ENCODE results near the gene ZAP70. TPM values are rescaled to one million over a fixed set of nuclear protein-coding genes. Genes with fewer than 3 reads are reported as not detected.
"Not testable (repeated sequence)": the region's sequence is repeated elsewhere in the genome, so short reads cannot be mapped to it uniquely, and the experiment has no call there.

ZAP70 gene
- total RNA-seq, 2 experiments from 2014 or later: 153 to 156 TPM

DNA sequence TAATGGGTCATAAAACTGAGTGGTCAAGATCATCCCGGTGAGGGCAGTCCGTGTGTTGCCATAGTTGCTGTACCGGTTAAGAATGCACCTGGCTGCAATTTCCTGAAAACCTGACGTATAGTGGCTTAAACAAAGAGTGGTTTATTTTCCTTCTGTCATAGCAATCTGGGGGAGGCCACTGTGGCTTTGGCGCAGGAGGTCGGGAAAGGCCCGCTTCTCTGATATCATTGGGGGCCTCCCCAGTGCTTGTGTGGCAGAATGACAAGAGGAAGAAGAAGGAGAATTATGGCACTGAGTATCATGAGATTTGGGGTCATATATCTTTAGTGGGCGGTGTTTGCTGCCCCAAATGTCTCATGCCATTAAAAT is 39.5 kb upstream of the ZAP70 start:
- CTCF ChIA-PET: interaction anchor here (1.4 to 1.6 kb wide), 5 partner anchors 9 to 83 kb away, joined by 3 to 9 read pairs (median 5); no protein-coding TSS in a partner anchor
- peaks cover 36% of the 10 kb centered on the region for H3K4me1 Mint-ChIP-seq
- H3K27me3 Mint-ChIP-seq: no peaks in the 10 kb centered on the region
- POLR2A ChIA-PET: interaction anchor here (1.4 to 2.0 kb wide), 3 partner anchors 9 to 14 kb away, joined by 5 to 15 read pairs (median 8); partner anchors contain the start of gene ACTR1B
- peak; percentile 78 for DNase-seq
- H3K36me3 Mint-ChIP-seq (ENCODE audit: low read depth): no peaks in the 10 kb centered on the region
- H3K4me3 Mint-ChIP-seq: no peak overlapping the region
- intact Hi-C loops (cut with DNase I, micrococcal nuclease): loop anchor here in 1 of 2 experiments (1.0 kb wide), 2 partner anchors 10 to 14 kb away; partner anchors contain the start of gene ACTR1B
- H3K9me3 Mint-ChIP-seq (ENCODE audit: low read depth): no peaks in the 10 kb centered on the region
- peak overlapping the region; percentile 84 for H3K27ac Mint-ChIP-seq
- ATAC-seq: peak; percentile 70

DNA sequence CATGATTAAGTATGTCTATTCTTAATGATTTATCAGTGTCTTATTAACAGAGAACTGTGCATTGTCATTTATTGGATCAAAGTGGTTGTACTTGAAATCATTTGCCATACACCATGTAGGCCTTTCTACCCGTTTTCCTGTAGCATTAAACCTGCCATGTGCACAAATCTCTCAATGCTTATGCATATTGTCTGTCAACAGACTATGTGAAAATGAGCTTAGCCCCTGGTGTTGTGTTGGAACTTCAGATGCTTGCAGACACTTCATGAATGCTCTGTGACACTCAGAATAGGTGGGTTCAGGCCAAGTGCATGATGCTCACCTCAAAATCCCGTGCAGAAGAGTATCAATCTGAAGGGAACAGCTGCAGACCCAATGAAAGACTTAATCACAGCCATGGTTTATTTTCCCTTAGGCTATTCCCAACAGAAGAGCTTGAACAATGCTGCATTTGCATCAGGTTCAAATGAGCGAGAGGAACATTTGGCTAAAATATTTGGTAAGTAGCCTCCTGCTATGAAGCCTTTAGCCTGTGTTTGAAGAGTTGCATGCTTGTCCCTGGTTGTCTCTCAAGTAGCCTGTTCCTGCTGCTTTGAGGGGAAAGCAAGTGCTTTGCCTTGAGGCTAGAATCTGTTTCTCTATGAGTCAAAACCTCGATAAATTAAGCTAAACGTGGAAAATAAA is 37.8 kb upstream of the ZAP70 start:
- POLR2A ChIA-PET: interaction anchor here (1.1 kb wide), 1 partner anchor 13 kb away, joined by 3 read pairs; no protein-coding TSS in a partner anchor

DNA sequence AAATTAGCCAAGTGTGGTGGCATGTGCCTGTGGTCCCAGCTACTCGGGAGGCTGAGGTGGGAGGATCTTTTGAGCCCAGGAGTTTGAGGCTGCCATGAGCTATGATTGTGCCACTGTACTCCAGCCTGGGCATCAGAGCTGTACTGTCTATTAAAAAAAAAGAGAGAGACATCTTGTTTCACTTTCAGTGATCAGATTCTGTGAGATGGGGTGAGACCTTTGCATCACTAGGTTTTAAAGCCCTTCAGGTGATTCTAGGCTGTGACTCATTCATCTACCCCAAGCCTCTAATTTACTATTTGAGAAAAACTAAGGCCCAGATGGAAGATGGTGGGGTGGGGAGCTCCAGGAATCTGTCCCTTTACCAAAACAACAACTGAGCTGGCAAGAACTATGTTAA is 36.8 kb upstream of the ZAP70 start:
- Mint-ChIP-seq H3K36me3 (ENCODE audit: low read depth) (no peaks in the 10 kb centered on the region), H3K4me3 (no peak overlapping the region), H3K27me3 (no peaks in the 10 kb centered on the region), H3K4me1 (peaks cover 36% of the 10 kb centered on the region), H3K9me3 (ENCODE audit: low read depth) (no peaks in the 10 kb centered on the region), H3K27ac (no peak overlapping the region)
- ATAC-seq (peak; percentile 64), DNase-seq (no peak)
- intact Hi-C loops (cut with DNase I, micrococcal nuclease): no loop called here
- CTCF ChIA-PET: interaction anchor here (0.9 to 1.6 kb wide), 6 partner anchors 12 to 34 kb away, joined by 3 to 7 read pairs (median 4); partner anchors contain the start of genes ACTR1B and COX5B
- POLR2A ChIA-PET: no interaction called here

More for the DNA sequence above, 37.8 kb upstream of the ZAP70 start:
- intact Hi-C loops (cut with DNase I, micrococcal nuclease): no loop called here
- ATAC-seq: no peak
- CTCF ChIA-PET: interaction anchor here (0.6 to 1.6 kb wide), 5 partner anchors 9 to 510 kb away, joined by 3 to 7 read pairs (median 4); no protein-coding TSS in a partner anchor
- no peak overlapping the region for H3K27ac Mint-ChIP-seq
- no peaks in the 10 kb centered on the region for H3K9me3 Mint-ChIP-seq (ENCODE audit: low read depth)
- no peaks in the 10 kb centered on the region for H3K36me3 Mint-ChIP-seq (ENCODE audit: low read depth)
- H3K4me1 Mint-ChIP-seq: peaks cover 36% of the 10 kb centered on the region
- no peak for DNase-seq
- H3K4me3 Mint-ChIP-seq: no peak overlapping the region
- no peaks in the 10 kb centered on the region for H3K27me3 Mint-ChIP-seq

DNA sequence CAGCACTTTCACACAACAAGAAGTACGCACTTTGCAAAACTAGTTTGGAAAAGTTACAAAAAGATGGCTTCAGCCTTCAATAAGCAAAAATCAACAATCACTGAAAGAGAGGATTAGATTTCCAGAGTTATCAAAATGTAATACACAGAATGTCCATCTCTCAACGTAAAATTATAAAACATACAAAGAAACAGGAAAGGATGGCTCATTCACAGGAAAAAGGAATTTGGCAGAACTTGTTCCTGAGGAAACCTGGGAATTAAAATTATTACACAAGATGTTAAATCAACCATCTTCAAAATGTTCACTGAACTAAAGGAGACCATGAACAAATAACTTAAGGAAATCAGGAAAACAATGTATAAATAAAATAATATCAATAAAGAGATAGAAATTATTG is 35.9 kb upstream of the ZAP70 start:
- ChIA-PET CTCF (interaction anchor here (0.9 to 1.4 kb wide), 3 partner anchors 13 to 32 kb away, joined by 3 to 5 read pairs (median 4); partner anchors contain the start of genes ACTR1B and COX5B), POLR2A (no interaction called here)
- Mint-ChIP-seq H3K36me3 (ENCODE audit: low read depth) (no peaks in the 10 kb centered on the region), H3K4me3 (no peak overlapping the region), H3K27ac (no peak overlapping the region), H3K4me1 (peaks cover 36% of the 10 kb centered on the region), H3K27me3 (no peaks in the 10 kb centered on the region), H3K9me3 (ENCODE audit: low read depth) (no peaks in the 10 kb centered on the region)
- DNase-seq: no peak
- intact Hi-C loops (cut with DNase I, micrococcal nuclease): no loop called here
- no peak for ATAC-seq

DNA sequence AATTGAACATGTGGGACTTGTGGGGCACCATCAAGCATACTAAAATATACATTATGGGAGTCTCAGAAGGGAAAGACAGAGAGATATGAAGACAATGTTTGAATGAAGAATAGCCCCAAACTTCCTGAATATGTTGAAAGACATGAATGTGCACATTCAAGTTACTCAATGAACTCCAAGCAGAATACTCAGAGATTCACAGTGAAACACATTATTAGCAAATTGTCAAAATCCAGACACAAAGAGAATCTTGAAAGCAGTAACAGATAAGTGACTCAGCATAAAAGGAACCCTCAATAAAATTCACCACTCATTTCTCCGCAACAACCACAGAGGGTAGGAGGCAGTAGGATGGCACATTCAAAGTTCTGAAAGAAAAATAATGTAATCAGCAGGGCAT is 35.1 kb upstream of the ZAP70 start:
- no peak for DNase-seq
- no peak for ATAC-seq
- intact Hi-C loops (cut with DNase I, micrococcal nuclease): no loop called here
- Mint-ChIP-seq H3K27ac (no peak overlapping the region), H3K27me3 (no peaks in the 10 kb centered on the region), H3K36me3 (ENCODE audit: low read depth) (no peaks in the 10 kb centered on the region), H3K4me3 (no peak overlapping the region), H3K4me1 (peaks cover 30% of the 10 kb centered on the region), H3K9me3 (ENCODE audit: low read depth) (no peaks in the 10 kb centered on the region)
- POLR2A ChIA-PET: no interaction called here
- CTCF ChIA-PET: interaction anchor here (0.8 to 1.6 kb wide), 3 partner anchors 9 to 19 kb away, joined by 5 to 8 read pairs (median 6); partner anchors contain the start of gene C2orf92

DNA sequence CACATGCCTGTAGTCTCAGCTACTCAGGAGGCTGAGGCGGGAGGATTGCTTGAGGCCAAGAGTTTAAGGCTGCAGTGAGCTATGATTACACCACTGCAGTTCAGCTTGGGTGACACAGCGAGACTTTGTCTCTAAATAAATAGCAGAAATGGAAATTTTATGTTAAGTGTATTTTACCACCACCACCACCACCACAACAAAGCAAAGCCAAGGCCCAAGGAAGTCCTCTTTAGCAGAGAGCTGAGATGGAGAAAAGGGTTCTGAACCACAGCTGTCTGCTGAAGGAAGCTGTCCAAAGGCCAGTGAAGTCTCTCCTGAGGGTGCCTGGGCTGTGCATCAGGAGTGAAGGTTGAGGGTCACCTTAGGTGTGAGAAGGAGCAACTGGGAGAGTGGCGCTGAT is 26.1 kb upstream of the ZAP70 start:
- H3K27me3 Mint-ChIP-seq; H3K4me3 Mint-ChIP-seq; intact Hi-C loops (cut with DNase I, micrococcal nuclease); H3K36me3 Mint-ChIP-seq (ENCODE audit: low read depth); H3K9me3 Mint-ChIP-seq (ENCODE audit: low read depth); POLR2A ChIA-PET; ATAC-seq; H3K27ac Mint-ChIP-seq: not testable (repeated sequence)
- CTCF ChIA-PET: interaction anchor here (1.4 to 2.9 kb wide), 2 partner anchors 11 to 22 kb away, joined by 6 to 15 read pairs; no protein-coding TSS in a partner anchor
- peak; percentile 23 for DNase-seq
- H3K4me1 Mint-ChIP-seq: peaks cover 10% of the 10 kb centered on the region

DNA sequence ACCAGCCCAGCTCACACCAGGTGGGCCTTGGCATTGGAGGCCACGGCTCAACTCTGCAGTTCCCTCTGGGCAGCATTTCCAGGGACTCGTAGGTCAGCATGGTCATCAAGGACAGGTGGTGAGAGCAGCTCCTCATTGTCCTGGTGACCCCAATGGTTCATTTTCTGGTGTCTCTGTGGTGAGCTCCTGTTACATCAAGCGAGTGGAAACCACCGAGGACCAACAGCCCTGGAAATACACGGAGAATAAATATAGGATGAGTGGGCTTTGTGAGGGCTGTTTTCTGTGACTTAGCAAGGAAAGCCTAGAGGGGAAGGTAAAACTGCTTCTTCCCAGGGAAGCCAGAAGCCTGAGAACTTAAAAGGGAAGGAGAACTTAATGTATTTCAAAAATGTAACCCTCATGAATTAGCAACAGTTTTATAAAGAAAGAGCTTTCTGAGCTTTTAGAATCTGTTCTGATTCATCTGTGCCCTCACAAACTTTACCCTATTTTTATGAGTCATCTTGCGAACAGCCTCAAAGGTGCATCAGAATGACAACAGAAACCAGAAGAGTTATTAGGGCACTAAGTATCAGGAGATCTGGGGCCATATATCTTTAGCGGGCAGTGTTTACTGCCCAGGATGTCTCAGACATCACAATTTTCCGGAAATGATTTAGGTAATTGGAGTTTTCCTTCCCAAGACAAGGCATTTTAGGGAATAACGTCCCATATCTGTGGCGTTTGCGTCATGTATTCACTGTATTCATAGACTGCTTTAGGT is 25.1 kb upstream of the ZAP70 start:
- intact Hi-C loops (cut with DNase I, micrococcal nuclease): loop anchor here in 1 of 2 experiments (1.0 to 2.0 kb wide), 4 partner anchors 9 to 43 kb away; partner anchors contain the start of gene ACTR1B
- ChIA-PET POLR2A (interaction anchor here (0.6 to 1.0 kb wide), 2 partner anchors 15 to 1051 kb away, joined by 5 read pairs; no protein-coding TSS in a partner anchor), CTCF (interaction anchor here (0.7 to 2.9 kb wide), 6 partner anchors 10 to 98 kb away, joined by 4 to 15 read pairs (median 6); no protein-coding TSS in a partner anchor)
- H3K9me3 Mint-ChIP-seq (ENCODE audit: low read depth): no peaks in the 10 kb centered on the region
- H3K4me1 Mint-ChIP-seq: peaks cover 10% of the 10 kb centered on the region
- no peaks in the 10 kb centered on the region for H3K27me3 Mint-ChIP-seq
- H3K4me3 Mint-ChIP-seq: no peak overlapping the region
- ATAC-seq (peak; percentile 96), DNase-seq (no peak)
- peak overlapping the region; percentile 73 for H3K27ac Mint-ChIP-seq
- no peaks in the 10 kb centered on the region for H3K36me3 Mint-ChIP-seq (ENCODE audit: low read depth)

DNA sequence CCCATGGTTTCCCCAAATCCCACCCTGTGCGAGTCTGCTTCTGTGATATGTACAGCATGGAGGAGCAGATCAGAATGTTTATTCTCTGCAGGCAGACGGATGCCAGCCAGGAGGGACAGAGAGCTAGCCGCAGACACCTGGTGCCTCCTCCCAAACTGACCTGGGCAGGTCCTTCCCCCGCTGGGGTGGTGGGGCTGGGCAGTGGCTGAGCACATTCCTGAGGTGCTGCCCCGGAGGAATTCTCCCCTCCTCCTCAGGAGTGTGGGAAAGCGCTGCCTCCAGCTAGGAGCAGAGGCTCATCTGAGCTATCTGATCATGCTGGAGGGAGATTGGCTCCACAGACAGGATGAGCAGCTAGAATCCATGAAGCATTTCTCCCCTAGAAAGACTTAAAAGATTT is 22.2 kb upstream of the ZAP70 start:
- no peak overlapping the region for H3K4me3 Mint-ChIP-seq
- ChIA-PET POLR2A (interaction anchor here (0.8 kb wide), 1 partner anchor 45 kb away, joined by 5 read pairs; the partner anchor contains the start of gene COX5B), CTCF (interaction anchor here (0.7 to 2.9 kb wide), 5 partner anchors 9 to 101 kb away, joined by 4 to 8 read pairs (median 5); partner anchors contain the start of gene ACTR1B)
- intact Hi-C loops (cut with DNase I, micrococcal nuclease): loop anchor here in 1 of 2 experiments (5.0 to 10.0 kb wide), 2 partner anchors 44 to 1626 kb away; partner anchors contain the start of gene COX5B
- H3K4me1 Mint-ChIP-seq: peaks cover 13% of the 10 kb centered on the region
- ATAC-seq (no peak), DNase-seq (no peak)
- no peak overlapping the region for H3K27ac Mint-ChIP-seq
- H3K27me3 Mint-ChIP-seq: no peaks in the 10 kb centered on the region
- H3K9me3 Mint-ChIP-seq (ENCODE audit: low read depth): no peaks in the 10 kb centered on the region
- H3K36me3 Mint-ChIP-seq (ENCODE audit: low read depth): no peaks in the 10 kb centered on the region

DNA sequence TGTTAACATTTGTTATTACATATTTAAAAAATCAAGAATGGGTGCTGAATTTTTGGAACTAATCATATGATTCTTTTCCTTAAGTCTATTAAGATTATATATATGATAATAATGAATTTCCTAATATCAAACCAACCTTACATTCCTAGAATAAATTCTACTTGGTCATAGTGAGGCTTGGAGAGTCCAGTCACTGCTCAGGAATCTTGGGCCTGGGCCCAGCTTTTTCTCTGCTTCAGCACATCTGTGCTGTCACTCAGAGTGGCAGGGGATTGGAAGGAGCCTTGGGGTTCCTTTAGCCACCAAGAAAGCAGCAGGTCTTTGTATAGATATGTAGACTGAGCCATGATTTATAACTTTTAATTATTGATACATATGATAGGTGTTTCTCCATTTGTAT is 19.9 kb upstream of the ZAP70 start:
- H3K4me1 Mint-ChIP-seq: peaks cover 11% of the 10 kb centered on the region
- ChIA-PET CTCF (no interaction called here), POLR2A (no interaction called here)
- H3K4me3 Mint-ChIP-seq: no peak overlapping the region
- intact Hi-C loops (cut with DNase I, micrococcal nuclease): loop anchor here in 1 of 2 experiments (5.0 to 10.0 kb wide), 2 partner anchors 46 to 1629 kb away; partner anchors contain the start of gene COX5B
- H3K27ac Mint-ChIP-seq: no peak overlapping the region
- no peak for DNase-seq
- no peak for ATAC-seq
- H3K9me3 Mint-ChIP-seq (ENCODE audit: low read depth): no peaks in the 10 kb centered on the region
- H3K36me3 Mint-ChIP-seq (ENCODE audit: low read depth): no peaks in the 10 kb centered on the region
- H3K27me3 Mint-ChIP-seq: no peaks in the 10 kb centered on the region

DNA sequence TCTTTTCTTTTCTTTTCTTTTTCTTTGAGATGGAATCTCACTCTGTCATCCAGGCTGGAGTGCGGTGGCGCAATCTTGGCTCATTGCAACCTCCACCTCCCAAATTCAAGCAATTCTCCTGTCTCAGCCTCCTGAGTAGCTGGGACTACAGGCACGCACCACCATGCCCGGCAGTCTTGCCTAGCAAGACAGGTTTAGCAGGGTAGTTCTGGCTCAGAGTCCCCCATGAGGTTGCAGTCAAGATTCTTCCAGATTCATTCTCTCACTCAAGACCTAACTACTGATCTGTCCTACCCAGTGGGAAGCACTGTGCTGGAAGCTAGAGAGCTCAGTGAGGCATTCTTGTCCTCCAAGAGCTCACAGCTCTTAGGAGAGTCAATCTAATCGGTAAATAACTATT is 17.6 kb upstream of the ZAP70 start:
- intact Hi-C loops (cut with DNase I, micrococcal nuclease): loop anchor here in 1 of 2 experiments (10.0 kb wide), 1 partner anchor 1631 kb away; no protein-coding TSS in a partner anchor
- DNase-seq: no peak
- POLR2A ChIA-PET: interaction anchor here (1.3 kb wide), 1 partner anchor 32 kb away, joined by 3 read pairs; no protein-coding TSS in a partner anchor

More for the DNA sequence above, 17.6 kb upstream of the ZAP70 start:
- no peaks in the 10 kb centered on the region for H3K9me3 Mint-ChIP-seq (ENCODE audit: low read depth)
- CTCF ChIA-PET: interaction anchor here (0.6 to 8.7 kb wide), 8 partner anchors 15 to 105 kb away, joined by 3 to 170 read pairs (median 11); partner anchors contain the start of genes ACTR1B, ANKRD36B and ZAP70
- H3K4me1 Mint-ChIP-seq: peaks cover 11% of the 10 kb centered on the region
- H3K4me3 Mint-ChIP-seq: no peak overlapping the region
- no peaks in the 10 kb centered on the region for H3K27me3 Mint-ChIP-seq
- no peak overlapping the region for H3K27ac Mint-ChIP-seq
- H3K36me3 Mint-ChIP-seq (ENCODE audit: low read depth): no peaks in the 10 kb centered on the region
- no peak for ATAC-seq

All from activated CD4-positive, alpha-beta T cell treated with anti-CD3 and anti-CD28 coated beads for 36 hours (primary cell).